OCI-LY7 (cell line): ENCODE data around the gene MTHFD2.

Experiments used
- EZH2phosphoT487 ChIP-seq: fragments of 200-600 bp; sonication (generic); IDR thresholded peaks from 2 replicates; pipeline ENCODE4 v1.6.1; 2018; ENCODE audit warnings: low read depth, borderline replicate concordance, mild to moderate bottlenecking, mixed run types, antibody characterized with exemption, low read length, moderate library complexity, mixed read lengths
- TF ChIP-seq, protein P1 (sequence below): fragments of 200-600 bp; sonication (generic); conservative IDR thresholded peaks from 2 replicates; pipeline ENCODE4 v1.5.1; 2014; ENCODE audit warnings: mild to moderate bottlenecking, antibody characterized with exemption, low read length, moderate library complexity, mixed read lengths

DNA sequence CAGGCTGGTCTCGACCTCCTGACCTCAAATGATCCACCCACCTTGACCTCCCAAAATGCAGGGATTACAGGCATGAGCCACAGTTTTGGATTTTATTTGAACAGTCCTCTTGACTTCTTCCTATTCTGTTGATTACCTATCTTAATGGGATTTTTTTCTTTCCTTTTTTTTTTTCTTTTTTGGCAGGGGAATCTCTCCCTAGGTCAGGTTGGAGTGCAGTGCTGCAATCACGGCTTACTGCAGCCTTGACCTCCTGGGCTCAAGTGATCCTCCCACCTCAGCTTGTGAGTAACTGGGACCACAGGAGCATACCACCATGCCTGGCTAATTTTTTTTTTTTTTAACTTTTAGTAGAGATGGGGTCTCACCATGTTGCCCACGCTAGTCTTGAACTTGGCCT lies 2.8 kb downstream of the MTHFD2 start:
- TF ChIP-seq, protein P1, sequence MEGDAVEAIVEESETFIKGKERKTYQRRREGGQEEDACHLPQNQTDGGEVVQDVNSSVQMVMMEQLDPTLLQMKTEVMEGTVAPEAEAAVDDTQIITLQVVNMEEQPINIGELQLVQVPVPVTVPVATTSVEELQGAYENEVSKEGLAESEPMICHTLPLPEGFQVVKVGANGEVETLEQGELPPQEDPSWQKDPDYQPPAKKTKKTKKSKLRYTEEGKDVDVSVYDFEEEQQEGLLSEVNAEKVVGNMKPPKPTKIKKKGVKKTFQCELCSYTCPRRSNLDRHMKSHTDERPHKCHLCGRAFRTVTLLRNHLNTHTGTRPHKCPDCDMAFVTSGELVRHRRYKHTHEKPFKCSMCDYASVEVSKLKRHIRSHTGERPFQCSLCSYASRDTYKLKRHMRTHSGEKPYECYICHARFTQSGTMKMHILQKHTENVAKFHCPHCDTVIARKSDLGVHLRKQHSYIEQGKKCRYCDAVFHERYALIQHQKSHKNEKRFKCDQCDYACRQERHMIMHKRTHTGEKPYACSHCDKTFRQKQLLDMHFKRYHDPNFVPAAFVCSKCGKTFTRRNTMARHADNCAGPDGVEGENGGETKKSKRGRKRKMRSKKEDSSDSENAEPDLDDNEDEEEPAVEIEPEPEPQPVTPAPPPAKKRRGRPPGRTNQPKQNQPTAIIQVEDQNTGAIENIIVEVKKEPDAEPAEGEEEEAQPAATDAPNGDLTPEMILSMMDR = no peak
- TF ChIP-seq EZH2phosphoT487 = no peak
